Keratinocyte (primary cell): ENCODE results near the gene C6orf132.

ENCODE experiments used
- CTCF ChIP-seq, 3 experiments: IDR thresholded peaks in 1 of 3; conservative IDR thresholded peaks in 1 of 3; optimal IDR thresholded peaks in 1 of 3; 2 replicates in 2 of 3; 3 replicates in 1 of 3; pipeline versions ENCODE3 to v1.5.1; 2011; ENCODE audit warnings: low read length in 3 of 3, mild to moderate bottlenecking in 3 of 3, moderate library complexity in 2 of 3, control low read depth in 1 of 3, inconsistent platforms in 1 of 3; ENCODE audit not compliant: insufficient read depth in 2 of 3; ENCODE audit errors: extremely low read depth in 1 of 3
- EZH2 ChIP-seq: IDR thresholded peaks from one replicate; pipeline ENCODE4 v1.6.1; 2012; ENCODE audit warnings: inconsistent platforms, mild to moderate bottlenecking, low read length, moderate library complexity

GRCh38 chr6:42150254-42150653 is 7.8 kb upstream of the C6orf132 start:
- TF ChIP-seq CTCF (optimal IDR thresholded peaks at IDR 0.05 in 1 of 3, IDR thresholded peaks at IDR 0.05 in 1 of 3, conservative IDR thresholded peaks at IDR 0.05 in 1 of 3; ENCODE audit: extremely low read depth in 1 of 3, insufficient read depth in 2 of 3, low read length in 3 of 3) = no peak
- no peak for TF ChIP-seq EZH2
